Measurements from ENCODE around the gene TMEM60. TPM values are rescaled to one million over a fixed set of nuclear protein-coding genes. Genes with fewer than 3 reads are reported as not detected.

TMEM60 gene
- total RNA-seq: 1 to 10 TPM; 3.4 to 5.2 (median 3.9) TPM
- total RNA-seq (2013): 15.6 TPM

- intact Hi-C loops (cut with micrococcal nuclease): loop anchor here (2.0 to 5.0 kb wide), 2 partner anchors 102 to 261 kb away; partner anchors contain the start of genes PTPN12 and RSBN1L
- ATAC-seq (peak; percentile 88 to 97 (median 91)), DNase-seq (peak; percentile 89 to 98)
- H3K36me3 ChIP-seq (ENCODE audit: control insufficient read depth, insufficient read depth, low read length): no peaks in the 10 kb centered on the region
- peak within 1 kb of the TSS; percentile 92 to 96 for H3K27ac Mint-ChIP-seq
- H3K4me3 ChIP-seq (ENCODE audit: low read length): peak within 1 kb of the TSS; percentile 88
- H3K9me3 ChIP-seq (ENCODE audit: control insufficient read depth, insufficient read depth, low read length): no peaks in the 10 kb centered on the region
- TF ChIP-seq CTCF (IDR thresholded peaks at IDR 0.05): peak; percentile 59
- no peaks in the 10 kb centered on the region for H3K27me3 ChIP-seq (ENCODE audit: control insufficient read depth, insufficient read depth, low read length)
- H3K36me3 Mint-ChIP-seq: no peaks in the 10 kb centered on the region
- no peaks in the 10 kb centered on the region for H3K9me3 Mint-ChIP-seq
- H3K4me1 Mint-ChIP-seq: peaks cover 63 to 76% of the 10 kb centered on the region in 2 donors
- peak within 1 kb of the TSS; percentile 65 for H3K27ac ChIP-seq (ENCODE audit: low read length)
- peaks cover 16% of the 10 kb centered on the region for H3K4me1 ChIP-seq (ENCODE audit: control insufficient read depth, insufficient read depth, low read length)
- peak within 1 kb of the TSS; percentile 98 for H3K4me3 Mint-ChIP-seq
- under 1% methylated on average over 61 of the region's 61 CpGs for WGBS (ENCODE audit: insufficient coverage)
- H3K27me3 Mint-ChIP-seq (ENCODE audit: low read depth in 2 of 2): no peaks in the 10 kb centered on the region
Observed at GRCh38 chr7:77798394-77799077, at the start of gene TMEM60, which contains the start of gene PHTF2. Gene TMEM60 (minus strand): TSS chr7:77798434. CDS start chr7:77794373, 4,061 bp downstream. Gene PHTF2 (plus strand): TSS chr7:77798773.

- Histone ChIP-seq H3K27ac (ENCODE audit: low read length) (no peak overlapping the region), H3K9me3 (ENCODE audit: control insufficient read depth, insufficient read depth, low read length) (no peaks in the 10 kb centered on the region), H3K4me1 (ENCODE audit: control insufficient read depth, insufficient read depth, low read length) (no peaks in the 10 kb centered on the region), H3K27me3 (ENCODE audit: control insufficient read depth, insufficient read depth, low read length) (no peaks in the 10 kb centered on the region), H3K36me3 (ENCODE audit: control insufficient read depth, insufficient read depth, low read length) (no peaks in the 10 kb centered on the region), H3K4me3 (ENCODE audit: low read length) (no peak overlapping the region)
- no peak for ATAC-seq
- DNase-seq: no peak
- 98% methylated on average over 3 of the region's 8 CpGs for WGBS (ENCODE audit: insufficient coverage)
- H3K36me3 Mint-ChIP-seq: no peaks in the 10 kb centered on the region
- no peak overlapping the region for H3K27ac Mint-ChIP-seq
- no peak overlapping the region for H3K4me3 Mint-ChIP-seq
- no peaks in the 10 kb centered on the region for H3K9me3 Mint-ChIP-seq
- intact Hi-C loops (cut with micrococcal nuclease): no loop called here
- H3K27me3 Mint-ChIP-seq (ENCODE audit: low read depth in 2 of 2): no peaks in the 10 kb centered on the region
- no peak for TF ChIP-seq CTCF (IDR thresholded peaks at IDR 0.05)
- H3K4me1 Mint-ChIP-seq: peaks cover 0 to 9% of the 10 kb centered on the region in 2 donors
Observed at GRCh38 chr7:77846317-77847092, 48.3 kb upstream of the TMEM60 start.

GRCh38 chr7:77843194-77843593 lies 45.0 kb upstream of the TMEM60 start:
- WGBS (ENCODE audit: insufficient coverage): 94% methylated on average over 2 of the region's 2 CpGs
- no peaks in the 10 kb centered on the region for H3K27me3 ChIP-seq (ENCODE audit: control insufficient read depth, insufficient read depth, low read length)
- Mint-ChIP-seq H3K36me3 (no peaks in the 10 kb centered on the region), H3K4me1 (peaks cover 0 to 11% of the 10 kb centered on the region in 2 donors), H3K4me3 (no peak overlapping the region), H3K9me3 (no peaks in the 10 kb centered on the region), H3K27ac (no peak overlapping the region), H3K27me3 (ENCODE audit: low read depth in 2 of 2) (no peaks in the 10 kb centered on the region)
- no peak for DNase-seq
- H3K27ac ChIP-seq (ENCODE audit: low read length): no peak overlapping the region
- no peak overlapping the region for H3K4me3 ChIP-seq (ENCODE audit: low read length)
- H3K9me3 ChIP-seq (ENCODE audit: control insufficient read depth, insufficient read depth, low read length): no peaks in the 10 kb centered on the region
- no peaks in the 10 kb centered on the region for H3K4me1 ChIP-seq (ENCODE audit: control insufficient read depth, insufficient read depth, low read length)
- H3K36me3 ChIP-seq (ENCODE audit: control insufficient read depth, insufficient read depth, low read length): no peaks in the 10 kb centered on the region
- ATAC-seq: no peak
- intact Hi-C loops (cut with micrococcal nuclease): no loop called here
- no peak for TF ChIP-seq CTCF (IDR thresholded peaks at IDR 0.05)

Data from natural killer cell (primary cell).